NCI-H1092 treated with DMSO at 0.1 percent for 48 hours (cell line): Measurements from ENCODE around the gene CCDC90B.
"Not testable (repeated sequence)": the region's sequence is repeated elsewhere in the genome, so short reads cannot be mapped to it uniquely, and the experiment has no call there.

Experiments used
- DNase-seq: peaks from one replicate; lab custom pipeline; 2025; lab: John Stamatoyannopoulos, UW

CCDC90B gene

GRCh38 chr11:83285771-83286528 lies at the start of gene CCDC90B:
Gene CCDC90B (minus strand): TSS chr11:83286367. CDS start chr11:83285972, 395 bp downstream.
- DNase-seq: peak; percentile 98

GRCh38 chr11:83335446-83336070 lies 49.4 kb upstream of the CCDC90B start:
- no peak for DNase-seq

- DNase-seq: no peak
These were observed 44.1 kb upstream of the CCDC90B start for GRCh38 chr11:83330303-83330702.

- DNase-seq: no peak
These were observed 40.2 kb upstream of the CCDC90B start for GRCh38 chr11:83326326-83326725.

- no peak for DNase-seq
These were observed 33.2 kb upstream of the CCDC90B start for GRCh38 chr11:83319346-83319745.

- DNase-seq: no peak
These were observed 32.8 kb upstream of the CCDC90B start for GRCh38 chr11:83318931-83319330.

- no peak for DNase-seq
These were observed 31.9 kb upstream of the CCDC90B start for GRCh38 chr11:83317757-83318690.

GRCh38 chr11:83316897-83317268 lies 30.7 kb upstream of the CCDC90B start:
- DNase-seq: not testable (repeated sequence)

- DNase-seq: not testable (repeated sequence)
These were observed 30.2 kb upstream of the CCDC90B start for GRCh38 chr11:83316143-83316896.

GRCh38 chr11:83312430-83312829 lies 26.3 kb upstream of the CCDC90B start:
- no peak for DNase-seq

- DNase-seq: no peak
These were observed 25.5 kb upstream of the CCDC90B start for GRCh38 chr11:83311701-83312100.

- no peak for DNase-seq
These were observed 24.6 kb upstream of the CCDC90B start for GRCh38 chr11:83310718-83311117.

GRCh38 chr11:83308536-83308935 lies 22.4 kb upstream of the CCDC90B start:
- not testable (repeated sequence) for DNase-seq

GRCh38 chr11:83306200-83307080 lies 20.3 kb upstream of the CCDC90B start:
- no peak for DNase-seq

- peak; percentile 15 for DNase-seq
These were observed 17.1 kb upstream of the CCDC90B start for GRCh38 chr11:83303316-83303715.

- DNase-seq: no peak
These were observed 16.0 kb upstream of the CCDC90B start for GRCh38 chr11:83302151-83302550.

GRCh38 chr11:83299681-83300080 lies 13.5 kb upstream of the CCDC90B start:
- DNase-seq: no peak

GRCh38 chr11:83294208-83294607 lies 8.0 kb upstream of the CCDC90B start:
- no peak for DNase-seq

GRCh38 chr11:83293457-83293774 lies 7.2 kb upstream of the CCDC90B start:
- no peak for DNase-seq

GRCh38 chr11:83292709-83293456 lies 6.7 kb upstream of the CCDC90B start:
- DNase-seq: peak; percentile 26
